HT1080 (cell line): Measurements from ENCODE around the gene ZFAND3. TPM values are rescaled to one million over a fixed set of nuclear protein-coding genes. Genes with fewer than 3 reads are reported as not detected.
A peak's percentile ranks its signal among the peaks of the same experiment; 100 is the strongest.

Source experiments
- DNase-seq: peaks from one replicate; pipeline ENCODE4 v3.0.0-alpha.2; 2015; ENCODE audit warnings: low read depth
- total RNA-seq: library from RNA; depleted of rRNA; stranded (reverse); fragments of >200 nt; shearing (Covaris generic); gene quantifications from 2 replicates; pipeline ENCODE4 v1.2.3, GENCODE V29; 2014

ZFAND3 gene
- total RNA-seq, 1 experiment from 2014 or later, result 18.2 TPM

GRCh38 chr6:37826993-37827392 lies 7.5 kb downstream of the ZFAND3 start:
- no peak for DNase-seq

GRCh38 chr6:37827603-37828265 lies 8.2 kb downstream of the ZFAND3 start:
- no peak for DNase-seq

- DNase-seq, result no peak
Observed at GRCh38 chr6:37830225-37830624, 10.7 kb downstream of the ZFAND3 start.

- no peak for DNase-seq
Observed at GRCh38 chr6:37831457-37831856, 11.9 kb downstream of the ZFAND3 start.

DNA sequence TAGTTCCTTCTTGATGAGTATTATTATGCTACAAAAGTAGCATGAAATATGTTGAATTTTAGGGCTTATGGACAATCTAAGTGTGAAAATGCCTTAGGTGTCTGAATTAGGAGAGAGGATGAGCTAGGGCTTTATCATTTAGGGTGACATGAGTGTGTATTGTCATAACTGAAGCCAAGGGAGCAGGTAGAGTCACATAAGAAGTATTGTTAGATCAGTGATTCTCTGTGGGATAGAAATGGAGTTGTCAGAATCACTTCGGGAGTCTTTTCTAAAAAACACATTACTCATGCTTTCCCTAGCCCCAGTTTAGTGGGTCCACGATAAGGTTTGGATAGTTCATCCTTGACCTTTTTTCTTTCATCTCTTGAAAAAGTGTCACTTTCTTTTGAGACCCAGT lies 16.4 kb downstream of the ZFAND3 start:
- DNase-seq, result no peak

DNA sequence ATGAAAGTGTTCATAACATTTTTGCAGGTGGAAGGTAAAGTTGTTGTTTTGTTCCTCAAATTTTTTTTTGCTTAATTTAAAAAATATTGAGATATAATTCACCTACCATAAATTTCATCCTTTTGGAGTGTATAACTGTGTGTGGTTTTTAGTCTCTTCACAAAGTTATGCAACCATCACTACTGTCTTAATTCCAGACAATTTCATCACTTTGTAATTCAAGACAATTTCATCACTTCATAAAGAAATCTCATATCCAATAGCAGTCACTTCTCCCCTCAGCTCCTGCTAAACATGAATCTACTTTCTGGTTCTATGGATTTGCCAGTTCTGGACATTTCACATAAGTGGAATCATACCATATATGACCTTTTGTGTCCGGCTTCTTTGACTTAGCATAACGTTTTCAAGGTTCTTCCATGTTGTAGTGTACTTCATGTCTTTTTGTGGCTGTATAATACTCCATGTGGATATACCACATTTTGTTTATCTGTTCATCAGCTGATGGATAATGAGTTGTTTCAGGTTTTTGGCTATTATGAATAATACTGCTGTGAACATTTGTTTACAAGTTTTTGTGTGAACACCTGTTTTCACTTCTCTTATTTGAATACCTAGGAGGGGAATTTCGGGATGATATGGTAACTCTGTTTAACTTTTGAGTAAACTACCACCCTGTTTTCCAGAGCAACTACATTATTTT lies 18.8 kb downstream of the ZFAND3 start:
- DNase-seq, result no peak

GRCh38 chr6:37840143-37840939 lies 20.8 kb downstream of the ZFAND3 start:
- DNase-seq, result no peak

DNA sequence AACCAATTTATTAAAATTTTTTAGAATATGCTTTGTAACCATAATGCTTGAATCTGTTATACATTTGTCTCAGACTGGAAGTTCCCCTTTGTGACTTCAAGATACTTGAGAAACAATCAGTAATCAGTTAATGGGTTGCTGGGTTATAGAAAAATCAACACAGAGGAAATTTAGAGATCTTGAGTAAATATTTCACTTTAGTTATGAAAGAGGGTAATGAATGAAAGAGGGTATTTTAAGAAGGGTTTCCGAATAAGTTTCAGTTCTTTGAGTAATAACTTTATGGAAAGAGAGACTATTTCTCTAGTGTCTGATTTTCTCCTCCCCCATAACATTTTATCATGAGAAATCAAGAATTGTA lies 21.4 kb downstream of the ZFAND3 start:
- DNase-seq, result no peak

GRCh38 chr6:37845026-37845911 lies 25.7 kb downstream of the ZFAND3 start:
- no peak for DNase-seq

DNA sequence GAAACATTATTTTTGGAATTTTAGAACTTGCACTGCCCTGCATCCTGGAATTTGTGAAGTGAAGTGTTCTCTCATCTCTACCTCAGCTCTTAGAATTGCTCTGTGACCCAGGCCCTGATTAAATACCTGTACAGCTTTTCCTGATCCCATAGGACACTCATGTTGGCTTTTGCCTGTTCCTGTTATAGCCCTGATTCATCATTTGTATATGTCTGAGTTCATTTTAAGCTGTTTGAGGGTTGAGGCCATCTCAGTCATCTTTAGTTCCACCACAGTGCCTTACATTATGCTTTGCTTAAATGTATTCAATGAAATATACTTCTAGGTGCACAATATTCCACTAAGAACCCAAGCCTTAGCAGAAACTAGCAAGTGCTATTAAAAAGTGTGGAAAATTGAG lies 26.4 kb downstream of the ZFAND3 start:
- no peak for DNase-seq

GRCh38 chr6:37847704-37848103 lies 28.2 kb downstream of the ZFAND3 start:
- no peak for DNase-seq

GRCh38 chr6:37848371-37848770 lies 28.8 kb downstream of the ZFAND3 start:
- no peak for DNase-seq

DNA sequence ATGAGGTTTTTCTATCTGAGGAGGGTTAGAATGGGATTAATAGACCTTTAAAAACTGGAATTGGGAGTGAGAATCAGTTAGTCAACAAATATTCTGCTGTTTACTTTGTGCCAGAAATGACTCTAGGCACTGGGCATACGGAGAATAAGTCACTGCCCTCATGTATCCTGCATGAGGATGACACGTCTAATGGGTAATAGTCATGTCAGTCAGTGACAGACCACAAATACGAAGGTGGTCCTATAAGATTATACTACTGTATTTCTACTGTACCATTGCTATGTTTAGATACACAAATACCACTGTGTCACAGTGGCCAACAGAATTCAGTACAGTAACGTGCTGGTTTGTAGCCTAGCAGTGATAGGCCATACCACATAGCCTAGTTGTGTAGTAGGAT lies 30.7 kb downstream of the ZFAND3 start:
- DNase-seq, result no peak

GRCh38 chr6:37850728-37851285 lies 31.3 kb downstream of the ZFAND3 start:
- DNase-seq, result no peak

GRCh38 chr6:37851997-37852524 lies 32.5 kb downstream of the ZFAND3 start:
- no peak for DNase-seq

DNA sequence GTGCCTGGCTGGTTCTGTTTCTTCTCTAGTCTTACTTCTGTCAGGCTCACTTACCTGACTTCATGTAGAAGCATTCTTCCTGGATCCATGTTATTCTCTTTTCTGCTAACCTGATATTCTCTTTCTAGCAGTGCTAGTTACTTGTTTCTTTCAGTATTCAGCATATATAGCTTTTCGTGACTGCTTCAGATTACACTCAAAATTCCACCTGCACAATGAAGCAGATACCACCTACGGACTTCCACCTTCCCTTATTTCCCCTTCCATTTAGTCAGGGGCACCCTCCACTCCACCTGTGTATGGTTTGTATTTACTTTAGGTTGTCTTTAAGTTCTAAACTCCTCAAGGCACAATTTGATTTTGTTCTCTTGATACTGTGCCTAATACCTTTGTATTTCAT lies 36.8 kb downstream of the ZFAND3 start:
- no peak for DNase-seq

DNA sequence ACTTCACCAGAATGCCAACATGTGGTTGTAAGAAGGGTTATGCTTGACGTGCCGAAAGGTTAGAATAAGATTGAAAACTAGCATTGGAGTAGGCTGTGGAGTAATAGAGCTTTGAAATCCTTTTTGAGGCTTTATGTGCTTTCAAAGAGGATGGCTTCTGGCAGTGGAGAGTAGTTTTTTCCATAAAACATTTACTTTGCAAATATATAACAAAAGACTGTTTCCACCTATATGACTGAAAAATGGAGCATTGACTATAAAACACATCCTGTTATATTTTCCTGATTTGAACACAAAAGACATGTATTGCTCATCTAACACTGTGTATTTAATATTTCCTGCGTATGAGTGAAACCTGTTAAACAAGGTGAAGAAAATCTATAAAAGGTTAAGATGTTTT lies 38.8 kb downstream of the ZFAND3 start:
- no peak for DNase-seq

DNA sequence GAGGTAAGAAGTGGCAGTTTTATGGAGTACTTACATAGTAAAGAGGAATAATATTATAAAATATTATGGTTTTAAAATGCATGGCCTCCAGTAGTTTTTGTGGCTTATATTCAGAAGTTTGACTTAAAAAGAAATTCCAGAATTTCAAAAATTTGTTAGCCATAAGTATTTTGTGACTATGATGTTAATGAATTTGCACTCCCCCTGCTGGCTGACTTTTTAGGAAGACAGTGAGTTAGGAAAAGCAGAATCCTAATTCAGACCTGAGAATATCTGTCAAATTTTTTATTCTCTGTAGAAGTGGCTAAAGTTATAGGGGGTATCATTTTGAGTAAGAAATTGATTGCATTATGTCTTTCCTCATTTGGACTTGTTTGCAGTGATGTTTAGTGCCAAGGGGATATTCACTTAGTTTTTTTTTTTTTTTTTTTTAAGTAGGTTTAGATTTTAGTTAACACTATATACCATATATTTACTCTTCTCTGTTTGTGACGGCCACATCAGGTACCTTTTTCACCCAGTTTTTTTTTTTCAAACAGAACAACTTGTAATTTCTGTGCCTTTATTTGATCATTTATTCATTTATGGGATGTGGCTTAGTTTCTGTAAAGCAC lies 40.8 kb downstream of the ZFAND3 start:
- peak; percentile 13 for DNase-seq

DNA sequence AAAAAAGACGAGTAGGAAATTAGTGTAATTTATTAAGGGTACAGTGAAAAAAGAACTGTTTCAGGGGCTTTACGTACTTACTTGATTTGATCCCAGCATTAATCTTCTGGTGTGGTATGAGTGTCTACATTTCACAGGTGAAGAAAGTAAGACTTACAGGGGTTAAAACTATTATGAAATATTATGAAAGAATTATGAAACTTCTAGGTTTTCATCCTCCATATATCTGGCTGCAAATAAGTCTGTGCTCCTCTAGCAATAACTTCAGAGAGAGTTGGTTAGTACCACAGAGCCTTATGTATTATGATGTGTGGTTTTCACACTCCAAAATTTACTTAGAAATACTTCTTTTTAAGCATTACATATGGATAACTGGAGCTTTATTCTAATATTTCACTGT lies 41.9 kb downstream of the ZFAND3 start:
- DNase-seq, result no peak

DNA sequence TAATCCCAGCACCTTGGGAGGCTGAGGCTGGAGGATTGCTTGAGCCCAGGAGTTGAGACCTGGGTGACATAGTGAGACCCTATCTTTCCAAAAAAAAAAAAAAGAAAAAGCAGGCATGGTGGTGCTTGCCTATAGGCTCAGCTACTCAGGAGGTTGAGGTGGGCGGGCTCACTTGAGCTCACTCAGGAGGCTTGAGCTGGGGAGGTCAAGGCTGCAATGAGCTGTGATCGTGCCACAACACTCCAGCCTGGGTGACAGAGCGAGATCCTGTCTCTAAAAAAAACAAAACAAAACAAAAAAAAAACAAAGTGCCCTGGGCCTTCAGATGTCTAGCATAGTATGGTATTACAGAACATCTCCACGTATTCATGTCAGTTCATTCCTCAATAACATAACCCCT lies 42.9 kb downstream of the ZFAND3 start:
- no peak for DNase-seq
